Esophagus muscularis mucosa (tissue), 4 donors: Measurements from ENCODE around the gene SFMBT1. TPM values are rescaled to one million over a fixed set of nuclear protein-coding genes. Genes with fewer than 3 reads are reported as not detected.

Source experiments
- DNase-seq: peaks from one replicate; pipeline ENCODE4 v3.0.0-alpha.2; 2017; ENCODE audit errors: extremely low spot score
- H3K27ac ChIP-seq, 4 donors: fragments of 200-600 bp; sonication (generic); replicated peaks in 1 of 4; 1 replicate in 3 of 4; 2 replicates in 1 of 4; pipeline ENCODE4 v1.5.1; 2016 to 2019; ENCODE audit warnings: mild to moderate bottlenecking in 1 of 4
- H3K27me3 ChIP-seq, 4 donors: fragments of 200-600 bp; sonication (generic); one replicate each; pipeline versions ENCODE4 v1.5.1 to v1.6.0; 2016 to 2019
- H3K36me3 ChIP-seq, 4 donors: fragments of 200-600 bp; sonication (generic); one replicate each; pipeline ENCODE4 v1.5.1; 2016 to 2019
- H3K4me1 ChIP-seq, 4 donors: fragments of 200-600 bp; sonication (generic); one replicate each; pipeline ENCODE4 v1.5.1; 2016 to 2019
- H3K4me3 ChIP-seq, 4 donors: fragments of 200-600 bp; sonication (generic); 1 replicate in 2 of 4; 2 replicates in 2 of 4; pipeline ENCODE4 v1.5.1; 2016 to 2019; ENCODE audit warnings: mild to moderate bottlenecking in 4 of 4, moderate library complexity in 1 of 4
- H3K9me3 ChIP-seq, 4 donors: fragments of 200-600 bp; sonication (generic); 1 replicate in 3 of 4; 2 replicates in 1 of 4; pipeline ENCODE4 v1.5.1; 2016 to 2019
- EP300 ChIP-seq: sonication (generic); formaldehyde crosslinking; IDR thresholded peaks from one replicate; pipeline ENCODE4 v1.6.1; 2017; ENCODE audit warnings: antibody characterized with exemption
- POLR2A ChIP-seq: fragments of 450-650 bp; IDR thresholded peaks from one replicate; pipeline ENCODE4 v1.6.1; 2017; ENCODE audit warnings: antibody characterized with exemption, moderate library complexity, mild to moderate bottlenecking, low read depth
- POLR2AphosphoS5 ChIP-seq, 2 donors: sonication (generic); formaldehyde crosslinking; IDR thresholded peaks; one replicate each; pipeline ENCODE4 v1.6.1; 2017; ENCODE audit warnings: antibody characterized with exemption in 2 of 2
- WGBS: methylation state at CpG from one replicate; pipeline ENCODE4 v1.1.5; 2018; 5-methylcytosine and 5-hydroxymethylcytosine counted together
- intact Hi-C: fragments of 100-400 bp; cut with DNase I; formaldehyde crosslinking; loops from one replicate; pipeline ENCODE4 v1.15.1; 2023
- total RNA-seq, 4 donors: library from RNA; depleted of rRNA; stranded (reverse); fragments of >200 nt; gene quantifications; one replicate each; pipeline versions ENCODE4 v1.1.0 to v1.2.1, GENCODE V29; 2016
- TF ChIP-seq, protein P1 (sequence below), 3 experiments: fragments of 200-600 bp in 2 of 3; fragments of 450-650 bp in 1 of 3; sonication (generic) in 2 of 3; IDR thresholded peaks; one replicate each; pipeline ENCODE4 v1.5.1; 2017 to 2019; ENCODE audit warnings: antibody characterized with exemption in 3 of 3, mild to moderate bottlenecking in 2 of 3, moderate library complexity in 1 of 3

SFMBT1 gene
- total RNA-seq, 4 donors from 2014 or later = 15.4 to 27.6 (median 21.4) TPM

- no peak for DNase-seq
- H3K36me3 ChIP-seq = no peaks in the 10 kb centered on the region
- H3K27ac ChIP-seq = no peak overlapping the region
- peaks cover 0 to 13% (median 0%) of the 10 kb centered on the region in 4 donors for H3K4me1 ChIP-seq
- TF ChIP-seq EP300 (no peak), POLR2A (no peak), POLR2AphosphoS5 (IDR thresholded peaks at IDR 0.05) (no peak)
- TF ChIP-seq, protein P1, sequence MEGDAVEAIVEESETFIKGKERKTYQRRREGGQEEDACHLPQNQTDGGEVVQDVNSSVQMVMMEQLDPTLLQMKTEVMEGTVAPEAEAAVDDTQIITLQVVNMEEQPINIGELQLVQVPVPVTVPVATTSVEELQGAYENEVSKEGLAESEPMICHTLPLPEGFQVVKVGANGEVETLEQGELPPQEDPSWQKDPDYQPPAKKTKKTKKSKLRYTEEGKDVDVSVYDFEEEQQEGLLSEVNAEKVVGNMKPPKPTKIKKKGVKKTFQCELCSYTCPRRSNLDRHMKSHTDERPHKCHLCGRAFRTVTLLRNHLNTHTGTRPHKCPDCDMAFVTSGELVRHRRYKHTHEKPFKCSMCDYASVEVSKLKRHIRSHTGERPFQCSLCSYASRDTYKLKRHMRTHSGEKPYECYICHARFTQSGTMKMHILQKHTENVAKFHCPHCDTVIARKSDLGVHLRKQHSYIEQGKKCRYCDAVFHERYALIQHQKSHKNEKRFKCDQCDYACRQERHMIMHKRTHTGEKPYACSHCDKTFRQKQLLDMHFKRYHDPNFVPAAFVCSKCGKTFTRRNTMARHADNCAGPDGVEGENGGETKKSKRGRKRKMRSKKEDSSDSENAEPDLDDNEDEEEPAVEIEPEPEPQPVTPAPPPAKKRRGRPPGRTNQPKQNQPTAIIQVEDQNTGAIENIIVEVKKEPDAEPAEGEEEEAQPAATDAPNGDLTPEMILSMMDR (IDR thresholded peaks at IDR 0.05) = no peak
- H3K27me3 ChIP-seq = no peaks in the 10 kb centered on the region
- intact Hi-C loops = no loop called here
- no peaks in the 10 kb centered on the region for H3K9me3 ChIP-seq
- 85% methylated on average over 2 of the region's 2 CpGs for WGBS
- H3K4me3 ChIP-seq = no peak overlapping the region
These were observed 35.9 kb downstream of the SFMBT1 start for GRCh38 chr3:53009826-53010539.

DNA sequence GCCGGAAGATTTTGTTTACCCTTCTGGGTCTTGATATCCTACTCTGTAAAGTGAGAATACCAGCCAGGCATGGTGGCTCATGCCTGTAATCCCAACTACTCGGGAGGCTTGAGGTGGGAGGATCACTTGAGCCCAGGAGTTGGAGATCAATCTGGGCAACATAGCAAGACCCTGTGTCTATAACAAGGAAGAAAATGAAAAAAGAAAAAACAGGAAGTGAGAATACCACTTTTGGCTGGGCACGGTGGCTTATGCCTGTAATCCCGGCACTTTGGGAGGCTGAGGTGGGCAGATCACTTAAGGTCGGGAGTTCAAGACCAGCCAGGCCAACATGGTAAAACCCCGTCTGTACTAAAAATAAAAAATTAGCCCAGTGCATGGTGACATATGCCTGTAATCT lies 36.9 kb downstream of the SFMBT1 start:
- no peaks in the 10 kb centered on the region for H3K9me3 ChIP-seq
- intact Hi-C loops = no loop called here
- 85% methylated on average over 6 of the region's 6 CpGs for WGBS

DNA sequence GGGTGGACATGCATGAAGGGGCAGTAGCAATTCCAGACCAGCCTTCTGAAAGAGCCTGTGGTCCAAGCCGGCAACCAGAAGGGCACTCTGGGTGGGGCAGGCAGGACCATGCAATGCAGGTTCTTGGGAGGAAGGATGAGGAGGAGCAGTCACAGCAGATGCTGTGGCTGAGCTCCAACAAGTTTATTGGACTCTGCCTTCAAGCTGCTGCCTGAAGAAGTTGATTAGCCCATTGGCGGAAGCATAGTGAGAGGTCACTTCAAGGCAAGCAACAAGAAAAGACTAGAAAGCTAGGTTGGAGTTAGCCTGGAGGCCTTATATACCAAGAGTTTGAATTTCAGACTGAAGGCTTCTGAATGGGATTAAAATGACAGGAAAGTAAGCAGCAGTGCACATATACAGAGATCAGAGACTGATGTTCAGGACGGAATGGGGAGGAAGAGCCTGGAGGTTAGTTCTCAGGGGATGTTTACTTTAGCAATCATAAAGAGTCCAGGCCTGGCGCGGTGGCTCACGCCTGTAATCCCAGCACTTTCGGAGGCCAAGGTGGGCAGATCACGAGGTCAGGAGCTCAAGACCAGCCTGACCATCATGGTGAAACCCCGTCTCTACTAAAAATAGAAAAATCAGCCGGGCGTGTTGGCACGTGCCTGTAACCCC lies 39.9 kb downstream of the SFMBT1 start:
- no peaks in the 10 kb centered on the region for H3K36me3 ChIP-seq
- no peak overlapping the region for H3K27ac ChIP-seq
- no peak overlapping the region for H3K4me3 ChIP-seq
- TF ChIP-seq, protein P1 (IDR thresholded peaks at IDR 0.05) = no peak
- TF ChIP-seq EP300 (no peak), POLR2AphosphoS5 (IDR thresholded peaks at IDR 0.05) (no peak), POLR2A (no peak)
- WGBS = 81% methylated on average over 11 of the region's 12 CpGs
- no peak for DNase-seq
- no peaks in the 10 kb centered on the region for H3K27me3 ChIP-seq
- H3K4me1 ChIP-seq = peaks cover 0 to 11% (median 0%) of the 10 kb centered on the region in 4 donors
- H3K9me3 ChIP-seq = no peaks in the 10 kb centered on the region
- intact Hi-C loops = no loop called here

More for the DNA sequence above, 36.9 kb downstream of the SFMBT1 start:
- Histone ChIP-seq H3K4me1 (peaks cover 0 to 13% (median 0%) of the 10 kb centered on the region in 4 donors), H3K27ac (no peak overlapping the region), H3K4me3 (no peak overlapping the region), H3K36me3 (no peaks in the 10 kb centered on the region), H3K27me3 (no peaks in the 10 kb centered on the region)
- DNase-seq = no peak
- no peak for TF ChIP-seq POLR2AphosphoS5 (IDR thresholded peaks at IDR 0.05)
- TF ChIP-seq POLR2A = no peak
- TF ChIP-seq, protein P1 (IDR thresholded peaks at IDR 0.05) = no peak
- TF ChIP-seq EP300 = no peak

- Histone ChIP-seq H3K9me3 (no peaks in the 10 kb centered on the region), H3K27ac (no peak overlapping the region), H3K4me1 (peaks cover 0 to 6% (median 0%) of the 10 kb centered on the region in 4 donors), H3K36me3 (no peaks in the 10 kb centered on the region), H3K4me3 (no peak overlapping the region), H3K27me3 (no peaks in the 10 kb centered on the region)
- TF ChIP-seq EP300 = no peak
- TF ChIP-seq, protein P1 (IDR thresholded peaks at IDR 0.05) = no peak
- no peak for TF ChIP-seq POLR2AphosphoS5 (IDR thresholded peaks at IDR 0.05)
- no peak for TF ChIP-seq POLR2A
- intact Hi-C loops = no loop called here
- 59% methylated on average over 3 of the region's 3 CpGs for WGBS
- no peak for DNase-seq
These were observed 40.5 kb downstream of the SFMBT1 start for GRCh38 chr3:53005338-53005737.
